DND-41 (cell line): ENCODE results near the gene USPL1.

ENCODE experiments used
- EZH2 ChIP-seq: IDR thresholded peaks from 3 replicates; pipeline ENCODE4 v1.6.1; 2012; ENCODE audit warnings: borderline replicate concordance, low read depth, mild to moderate bottlenecking, moderate library complexity, low read length, inconsistent platforms; ENCODE audit not compliant: severe bottlenecking
- TF ChIP-seq, protein P1 (sequence below): IDR thresholded peaks from 2 replicates; pipeline ENCODE4 v1.5.1; 2012; ENCODE audit warnings: borderline replicate concordance, low read length, moderate library complexity, mild to moderate bottlenecking; ENCODE audit not compliant: poor library complexity, severe bottlenecking; ENCODE audit errors: extremely low read depth

GRCh38 chr13:30616927-30617314 lies 799 bp upstream of the USPL1 start:
- TF ChIP-seq, protein P1, sequence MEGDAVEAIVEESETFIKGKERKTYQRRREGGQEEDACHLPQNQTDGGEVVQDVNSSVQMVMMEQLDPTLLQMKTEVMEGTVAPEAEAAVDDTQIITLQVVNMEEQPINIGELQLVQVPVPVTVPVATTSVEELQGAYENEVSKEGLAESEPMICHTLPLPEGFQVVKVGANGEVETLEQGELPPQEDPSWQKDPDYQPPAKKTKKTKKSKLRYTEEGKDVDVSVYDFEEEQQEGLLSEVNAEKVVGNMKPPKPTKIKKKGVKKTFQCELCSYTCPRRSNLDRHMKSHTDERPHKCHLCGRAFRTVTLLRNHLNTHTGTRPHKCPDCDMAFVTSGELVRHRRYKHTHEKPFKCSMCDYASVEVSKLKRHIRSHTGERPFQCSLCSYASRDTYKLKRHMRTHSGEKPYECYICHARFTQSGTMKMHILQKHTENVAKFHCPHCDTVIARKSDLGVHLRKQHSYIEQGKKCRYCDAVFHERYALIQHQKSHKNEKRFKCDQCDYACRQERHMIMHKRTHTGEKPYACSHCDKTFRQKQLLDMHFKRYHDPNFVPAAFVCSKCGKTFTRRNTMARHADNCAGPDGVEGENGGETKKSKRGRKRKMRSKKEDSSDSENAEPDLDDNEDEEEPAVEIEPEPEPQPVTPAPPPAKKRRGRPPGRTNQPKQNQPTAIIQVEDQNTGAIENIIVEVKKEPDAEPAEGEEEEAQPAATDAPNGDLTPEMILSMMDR = peak; percentile 16
- TF ChIP-seq EZH2 = no peak
